Germinal center (tissue), 1 donor: Measurements from ENCODE around the gene MZT2B.
"Not testable (repeated sequence)": the region's sequence is repeated elsewhere in the genome, so short reads cannot be mapped to it uniquely, and the experiment has no call there.

Experiments used
- DNase-seq: peaks from one replicate; pipeline ENCODE4 v3.0.0; 2012; ENCODE audit warnings: mixed read lengths, low spot score

MZT2B gene

GRCh38 chr2:130181880-130182682, at the start of gene MZT2B:
Gene MZT2B (plus strand): TSS chr2:130182262. CDS start chr2:130182283, 21 bp downstream.
- DNase-seq = peak; percentile 89

- no peak for DNase-seq
These were observed 46.1 kb upstream of the MZT2B start for GRCh38 chr2:130135692-130136541.

GRCh38 chr2:130136546-130136945, 45.5 kb upstream of the MZT2B start:
- not testable (repeated sequence) for DNase-seq

- not testable (repeated sequence) for DNase-seq
These were observed 44.9 kb upstream of the MZT2B start for GRCh38 chr2:130137118-130137517.

GRCh38 chr2:130138326-130138725, 43.7 kb upstream of the MZT2B start:
- DNase-seq = not testable (repeated sequence)

GRCh38 chr2:130138841-130139251, 43.2 kb upstream of the MZT2B start:
- DNase-seq = not testable (repeated sequence)

GRCh38 chr2:130139331-130140280, 42.5 kb upstream of the MZT2B start:
- DNase-seq = not testable (repeated sequence)

GRCh38 chr2:130140516-130140915, 41.5 kb upstream of the MZT2B start:
- DNase-seq = not testable (repeated sequence)

- not testable (repeated sequence) for DNase-seq
These were observed 41.1 kb upstream of the MZT2B start for GRCh38 chr2:130141002-130141401.

GRCh38 chr2:130141645-130142370, 40.3 kb upstream of the MZT2B start:
- not testable (repeated sequence) for DNase-seq

GRCh38 chr2:130142396-130143265, 39.4 kb upstream of the MZT2B start:
- DNase-seq = not testable (repeated sequence)

- DNase-seq = not testable (repeated sequence)
These were observed 38.6 kb upstream of the MZT2B start for GRCh38 chr2:130143266-130144039.

GRCh38 chr2:130145006-130145414, 37.1 kb upstream of the MZT2B start, which contains the start of gene CCDC74B:
Gene CCDC74B (minus strand): TSS chr2:130145112. CDS start chr2:130144996, 116 bp downstream.
- not testable (repeated sequence) for DNase-seq

- not testable (repeated sequence) for DNase-seq
These were observed 33.5 kb upstream of the MZT2B start for GRCh38 chr2:130148515-130148914.

- DNase-seq = no peak
These were observed 31.6 kb upstream of the MZT2B start for GRCh38 chr2:130150181-130151144.

GRCh38 chr2:130151145-130151512, 30.9 kb upstream of the MZT2B start:
- DNase-seq = not testable (repeated sequence)

- not testable (repeated sequence) for DNase-seq
These were observed 29.8 kb upstream of the MZT2B start for GRCh38 chr2:130152136-130152815.
